Type B pancreatic cell (in vitro differentiated cells): ENCODE results near the gene SERPINA3. TPM values are rescaled to one million over a fixed set of nuclear protein-coding genes. Genes with fewer than 3 reads are reported as not detected.
"Not testable (repeated sequence)": the region's sequence is repeated elsewhere in the genome, so short reads cannot be mapped to it uniquely, and the experiment has no call there.

Experiments
- DNase-seq: peaks from one replicate; pipeline ENCODE4 v3.0.0; 2021; ENCODE audit warnings: mixed read lengths; ENCODE audit not compliant: unreplicated experiment; ENCODE audit errors: extremely low spot score
- H3K27ac Mint-ChIP-seq: 2 replicates; pipeline ENCODE4 v1.8.0; 2021; ENCODE audit warnings: mild to moderate bottlenecking, mixed read lengths
- H3K27me3 Mint-ChIP-seq: 2 replicates; pipeline ENCODE4 v1.8.0; 2021; ENCODE audit warnings: mixed read lengths
- H3K36me3 Mint-ChIP-seq: 2 replicates; pipeline ENCODE4 v1.8.0; 2021; ENCODE audit warnings: mixed read lengths
- H3K4me1 Mint-ChIP-seq: one replicate; pipeline ENCODE4 v1.8.0; 2021; ENCODE audit warnings: mixed read lengths; ENCODE audit not compliant: unreplicated experiment
- H3K4me3 Mint-ChIP-seq: 2 replicates; pipeline ENCODE4 v1.8.0; 2021; ENCODE audit warnings: mild to moderate bottlenecking, mixed read lengths
- H3K9me3 Mint-ChIP-seq: 2 replicates; pipeline ENCODE4 v1.8.0; 2021; ENCODE audit warnings: mixed read lengths
- CTCF ChIP-seq: fragments of 200-600 bp; sonication (generic); conservative IDR thresholded peaks from 2 replicates; pipeline ENCODE4 v1.5.0; 2021; ENCODE audit warnings: antibody characterized with exemption, mild to moderate bottlenecking
- total RNA-seq: library from RNA; stranded (reverse); gene quantifications from 2 replicates; pipeline ENCODE4 v1.2.1, GENCODE V29; 2021; ENCODE audit warnings: low replicate concordance

Gene SERPINA3
- total RNA-seq, 1 donor from 2014 or later: 7.1 TPM

GRCh38 chr14:94573475-94574277 lies 38.5 kb upstream of the SERPINA3 start:
- Mint-ChIP-seq H3K27ac (no peak overlapping the region), H3K4me3 (no peak overlapping the region), H3K27me3 (no peaks in the 10 kb centered on the region), H3K4me1 (no peaks in the 10 kb centered on the region), H3K9me3 (no peaks in the 10 kb centered on the region), H3K36me3 (no peaks in the 10 kb centered on the region)
- DNase-seq: no peak
- no peak for TF ChIP-seq CTCF

- DNase-seq: no peak
- Mint-ChIP-seq H3K4me3 (no peak overlapping the region), H3K27me3 (no peaks in the 10 kb centered on the region), H3K4me1 (no peaks in the 10 kb centered on the region), H3K36me3 (no peaks in the 10 kb centered on the region), H3K27ac (no peak overlapping the region), H3K9me3 (no peaks in the 10 kb centered on the region)
- no peak for TF ChIP-seq CTCF
Observed at GRCh38 chr14:94574336-94574735, 37.9 kb upstream of the SERPINA3 start.

GRCh38 chr14:94575730-94576585 lies 36.2 kb upstream of the SERPINA3 start:
- DNase-seq: no peak
- TF ChIP-seq CTCF: no peak
- Mint-ChIP-seq H3K36me3 (no peaks in the 10 kb centered on the region), H3K27me3 (no peaks in the 10 kb centered on the region), H3K4me1 (no peaks in the 10 kb centered on the region), H3K4me3 (no peak overlapping the region), H3K27ac (no peak overlapping the region), H3K9me3 (no peaks in the 10 kb centered on the region)

GRCh38 chr14:94577472-94577871 lies 34.7 kb upstream of the SERPINA3 start:
- not testable (repeated sequence) for H3K4me1 Mint-ChIP-seq, H3K27me3 Mint-ChIP-seq, H3K36me3 Mint-ChIP-seq, DNase-seq, H3K27ac Mint-ChIP-seq, H3K4me3 Mint-ChIP-seq, H3K9me3 Mint-ChIP-seq

- H3K4me3 Mint-ChIP-seq: no peak overlapping the region
- no peak overlapping the region for H3K27ac Mint-ChIP-seq
- H3K36me3 Mint-ChIP-seq: no peaks in the 10 kb centered on the region
- H3K27me3 Mint-ChIP-seq: no peaks in the 10 kb centered on the region
- H3K9me3 Mint-ChIP-seq: no peaks in the 10 kb centered on the region
- no peak for DNase-seq
- no peak for TF ChIP-seq CTCF
- peaks cover 7% of the 10 kb centered on the region for H3K4me1 Mint-ChIP-seq
Observed at GRCh38 chr14:94578712-94579111, 33.5 kb upstream of the SERPINA3 start.
